Fibroblast of mammary gland (primary cell): ENCODE results near the gene CAPG.
"Not testable (repeated sequence)": the region's sequence is repeated elsewhere in the genome, so short reads cannot be mapped to it uniquely, and the experiment has no call there.

Source experiments
- DNase-seq: peaks from one replicate; pipeline ENCODE4 v3.0.0-alpha.2; 2010; ENCODE audit warnings: low read depth
- H3K4me3 ChIP-seq: 2 replicates; pipeline ENCODE4 v1.5.1; 2011; ENCODE audit warnings: low read depth, mild to moderate bottlenecking, low read length, moderate library complexity; ENCODE audit not compliant: control insufficient read depth
- TF ChIP-seq, protein P1 (sequence below): conservative IDR thresholded peaks from 2 replicates; pipeline ENCODE4 v1.5.1; 2011; ENCODE audit warnings: low read depth, low read length, inconsistent platforms; ENCODE audit not compliant: control insufficient read depth, insufficient read depth

Gene CAPG

GRCh38 chr2:85420536-85421259 is 10.5 kb upstream of the CAPG start:
- peak overlapping the region; percentile 10 for H3K4me3 ChIP-seq
- TF ChIP-seq, protein P1, sequence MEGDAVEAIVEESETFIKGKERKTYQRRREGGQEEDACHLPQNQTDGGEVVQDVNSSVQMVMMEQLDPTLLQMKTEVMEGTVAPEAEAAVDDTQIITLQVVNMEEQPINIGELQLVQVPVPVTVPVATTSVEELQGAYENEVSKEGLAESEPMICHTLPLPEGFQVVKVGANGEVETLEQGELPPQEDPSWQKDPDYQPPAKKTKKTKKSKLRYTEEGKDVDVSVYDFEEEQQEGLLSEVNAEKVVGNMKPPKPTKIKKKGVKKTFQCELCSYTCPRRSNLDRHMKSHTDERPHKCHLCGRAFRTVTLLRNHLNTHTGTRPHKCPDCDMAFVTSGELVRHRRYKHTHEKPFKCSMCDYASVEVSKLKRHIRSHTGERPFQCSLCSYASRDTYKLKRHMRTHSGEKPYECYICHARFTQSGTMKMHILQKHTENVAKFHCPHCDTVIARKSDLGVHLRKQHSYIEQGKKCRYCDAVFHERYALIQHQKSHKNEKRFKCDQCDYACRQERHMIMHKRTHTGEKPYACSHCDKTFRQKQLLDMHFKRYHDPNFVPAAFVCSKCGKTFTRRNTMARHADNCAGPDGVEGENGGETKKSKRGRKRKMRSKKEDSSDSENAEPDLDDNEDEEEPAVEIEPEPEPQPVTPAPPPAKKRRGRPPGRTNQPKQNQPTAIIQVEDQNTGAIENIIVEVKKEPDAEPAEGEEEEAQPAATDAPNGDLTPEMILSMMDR = peak; percentile 98
- peak; percentile 74 for DNase-seq

- no peak for DNase-seq
- TF ChIP-seq, protein P1 = no peak
Observed at GRCh38 chr2:85419009-85419675, 9.0 kb upstream of the CAPG start.

GRCh38 chr2:85418132-85419008 is 8.2 kb upstream of the CAPG start, which contains the start of gene SH2D6:
Gene SH2D6, plus strand, starts transcription at chr2:85418714. Its CDS starts 10,752 bp downstream, at chr2:85429466.
- H3K4me3 ChIP-seq = peak within 1 kb of the TSS; percentile 76
- TF ChIP-seq, protein P1 = no peak
- peak; percentile 73 for DNase-seq

More at GRCh38 chr2:85419009-85419675, 9.0 kb upstream of the CAPG start:
- H3K4me3 ChIP-seq = peak overlapping the region; percentile 76

- no peak for DNase-seq
- TF ChIP-seq, protein P1 = no peak
- H3K4me3 ChIP-seq = no peak overlapping the region
Observed at GRCh38 chr2:85415980-85416650, 5.9 kb upstream of the CAPG start.

DNA sequence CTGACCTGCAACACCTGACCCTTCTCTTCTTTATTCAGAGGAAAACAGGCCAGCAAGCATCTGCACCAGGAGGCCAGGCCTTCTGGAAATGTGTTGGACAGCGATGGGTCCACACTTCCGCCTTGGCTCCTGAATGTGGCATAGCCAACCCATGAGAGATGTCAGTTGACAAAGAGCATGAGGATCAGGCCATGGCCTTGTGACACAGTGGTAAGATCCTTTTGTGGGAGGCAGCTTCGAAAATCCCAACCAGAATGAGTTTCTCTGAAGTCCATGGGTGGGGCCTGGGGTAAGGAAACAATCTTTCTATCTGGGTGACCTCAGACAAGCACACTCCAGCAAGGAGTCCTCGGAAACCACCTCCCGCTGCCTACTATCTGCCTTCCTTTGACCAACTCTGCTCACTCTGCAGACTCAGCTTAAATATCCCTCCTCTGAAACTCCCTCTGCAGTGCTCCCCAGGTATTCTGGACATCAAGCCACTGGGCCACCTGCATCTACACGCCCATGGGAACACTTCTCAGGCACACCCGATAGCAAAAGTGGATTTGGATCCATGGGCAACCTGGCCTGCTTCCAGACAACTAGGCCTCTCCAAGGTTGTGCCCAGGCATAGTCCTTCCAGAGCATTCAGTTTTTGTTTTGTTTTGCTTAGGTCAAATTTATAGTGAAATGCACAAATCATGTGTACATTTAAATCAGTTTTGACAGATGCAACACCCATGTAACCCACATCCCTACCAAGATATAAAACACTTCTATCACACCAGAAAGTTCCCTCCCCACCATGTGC is 4.8 kb upstream of the CAPG start:
- no peak for DNase-seq
- TF ChIP-seq, protein P1 = no peak
- H3K4me3 ChIP-seq = no peak overlapping the region

DNA sequence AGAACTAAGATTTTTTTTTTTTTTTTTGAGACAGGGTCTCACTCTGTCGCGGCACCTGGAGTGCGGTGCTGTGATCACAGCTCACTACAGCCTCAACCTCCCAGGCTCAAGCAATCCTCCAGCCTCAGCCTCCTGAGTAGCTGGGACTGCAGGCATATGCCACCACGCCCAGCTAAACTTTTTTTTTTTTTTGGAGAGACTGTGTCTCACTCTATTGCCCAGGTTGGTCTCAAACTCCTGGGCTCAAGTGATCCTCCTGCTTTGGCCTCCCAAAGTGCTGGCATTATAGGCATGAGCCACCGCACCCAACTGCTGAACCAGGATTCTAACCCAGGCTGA is 4.2 kb upstream of the CAPG start:
- not testable (repeated sequence) for DNase-seq, H3K4me3 ChIP-seq
